ENCODE measurements around the gene LNPK. TPM values are rescaled to one million over a fixed set of nuclear protein-coding genes. Genes with fewer than 3 reads are reported as not detected.
A peak's percentile ranks its signal among the peaks of the same experiment; 100 is the strongest.

Gene LNPK
- total and polyA plus RNA-seq, 9 of the 15 experiments (the other 6 are each of a cell fraction or from before 2014, with no cell fraction given): 6.4 to 40.4 (median 21.3) TPM

GRCh38 chr2:176002688-176003210 lies 682 bp upstream of the LNPK start (continued):
- 0 out of 2 replicates have a peak, but pooled peaks have one; percentile 34 for TF ChIP-seq FOSL1 (tag; conservative IDR thresholded peaks at IDR 0.05)
- TF ChIP-seq CHD1 (IDR thresholded peaks at IDR 0.05; ENCODE audit: low read length): no peak
- TF ChIP-seq ZNF41 (CRISPR knock-in tag; conservative IDR thresholded peaks at IDR 0.05): no peak
- TF ChIP-seq ZNF318 (IDR thresholded peaks at IDR 0.05; ENCODE audit: borderline replicate concordance in 1 of 2, low read depth in 1 of 2): 0 out of 4 replicates have a peak, but pooled peaks of 1 of the 2 experiments have one; percentile 40
- no peak for TF ChIP-seq PURB (CRISPR knock-in tag; IDR thresholded peaks at IDR 0.05; ENCODE audit: low read depth)
- TF ChIP-seq, protein P1, sequence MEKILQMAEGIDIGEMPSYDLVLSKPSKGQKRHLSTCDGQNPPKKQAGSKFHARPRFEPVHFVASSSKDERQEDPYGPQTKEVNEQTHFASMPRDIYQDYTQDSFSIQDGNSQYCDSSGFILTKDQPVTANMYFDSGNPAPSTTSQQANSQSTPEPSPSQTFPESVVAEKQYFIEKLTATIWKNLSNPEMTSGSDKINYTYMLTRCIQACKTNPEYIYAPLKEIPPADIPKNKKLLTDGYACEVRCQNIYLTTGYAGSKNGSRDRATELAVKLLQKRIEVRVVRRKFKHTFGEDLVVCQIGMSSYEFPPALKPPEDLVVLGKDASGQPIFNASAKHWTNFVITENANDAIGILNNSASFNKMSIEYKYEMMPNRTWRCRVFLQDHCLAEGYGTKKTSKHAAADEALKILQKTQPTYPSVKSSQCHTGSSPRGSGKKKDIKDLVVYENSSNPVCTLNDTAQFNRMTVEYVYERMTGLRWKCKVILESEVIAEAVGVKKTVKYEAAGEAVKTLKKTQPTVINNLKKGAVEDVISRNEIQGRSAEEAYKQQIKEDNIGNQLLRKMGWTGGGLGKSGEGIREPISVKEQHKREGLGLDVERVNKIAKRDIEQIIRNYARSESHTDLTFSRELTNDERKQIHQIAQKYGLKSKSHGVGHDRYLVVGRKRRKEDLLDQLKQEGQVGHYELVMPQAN (IDR thresholded peaks at IDR 0.05; ENCODE audit: borderline replicate concordance): no peak
- TF ChIP-seq MYNN (IDR thresholded peaks at IDR 0.05): no peak
- TF ChIP-seq MYNN (CRISPR knock-in tag; IDR thresholded peaks at IDR 0.05): no peak
- 0 out of 4 replicates have a peak, but pooled peaks of 1 of the 2 experiments have one; percentile 11 for TF ChIP-seq FOXA3 (CRISPR knock-in tag; conservative IDR thresholded peaks at IDR 0.05 in 1 of 2, IDR thresholded peaks at IDR 0.05 in 1 of 2)
- TF ChIP-seq MBD2 (IDR thresholded peaks at IDR 0.05; ENCODE audit: borderline replicate concordance, low read depth): no peak
- no peak for TF ChIP-seq ZNF583 (CRISPR knock-in tag; IDR thresholded peaks at IDR 0.05)
- TF ChIP-seq ATF1 (CRISPR knock-in tag; IDR thresholded peaks at IDR 0.05): no peak
- TF ChIP-seq ATF1 (tag; IDR thresholded peaks at IDR 0.05): peak; percentile 90
- no peak for TF ChIP-seq ZC3H11A (IDR thresholded peaks at IDR 0.05; ENCODE audit: low read depth, low read length)
- TF ChIP-seq ZNF24 (IDR thresholded peaks at IDR 0.05): 0 out of 2 replicates have a peak, but pooled peaks have one; percentile 36
- TF ChIP-seq MTF1 (CRISPR knock-in tag; IDR thresholded peaks at IDR 0.05; ENCODE audit: borderline replicate concordance): no peak
- peak; percentile 10; the same call in 1 of the 2 replicates for TF ChIP-seq ESRRA (IDR thresholded peaks at IDR 0.05; ENCODE audit: borderline replicate concordance, low read depth)
- TF ChIP-seq ZNF232 (CRISPR knock-in tag; IDR thresholded peaks at IDR 0.05): no peak
- no peak for TF ChIP-seq TCFL5 (CRISPR knock-in tag; conservative IDR thresholded peaks at IDR 0.05)
- no peak for TF ChIP-seq CC2D1A (IDR thresholded peaks at IDR 0.05)
- TF ChIP-seq RBM34 (IDR thresholded peaks at IDR 0.05; ENCODE audit: borderline replicate concordance, insufficient read depth, low read length): no peak

Data from K562 (cell line).